Spleen (tissue), 7 donors: ENCODE data around the gene GJE1.

Experiments used
- POLR2A ChIP-seq, 3 donors: fragments of 450-650 bp; IDR thresholded peaks; one replicate each; pipeline ENCODE4 v1.5.1; 2017; ENCODE audit warnings: antibody characterized with exemption in 3 of 3, mild to moderate bottlenecking in 1 of 3
- TF ChIP-seq, protein P1 (sequence below), 11 experiments: fragments of 200-600 bp in 7 of 11; fragments of 450-650 bp in 4 of 11; sonication (generic) in 4 of 11; IDR thresholded peaks in 8 of 11; conservative IDR thresholded peaks in 3 of 11; 1 replicate in 7 of 11; 2 replicates in 4 of 11; pipeline versions ENCODE4 v1.4.0 to v1.8.0; 2016 to 2021; ENCODE audit warnings: antibody characterized with exemption in 11 of 11, inconsistent platforms in 4 of 11, mild to moderate bottlenecking in 1 of 11
- donor health status: DM: no; HTN: no; CAD: no; lungs with moderate emphysema.
- donor health status: DM: no; HTN: no; CAD: no.
- donor health status: DM: no; HTN: no; CAD: no.

DNA sequence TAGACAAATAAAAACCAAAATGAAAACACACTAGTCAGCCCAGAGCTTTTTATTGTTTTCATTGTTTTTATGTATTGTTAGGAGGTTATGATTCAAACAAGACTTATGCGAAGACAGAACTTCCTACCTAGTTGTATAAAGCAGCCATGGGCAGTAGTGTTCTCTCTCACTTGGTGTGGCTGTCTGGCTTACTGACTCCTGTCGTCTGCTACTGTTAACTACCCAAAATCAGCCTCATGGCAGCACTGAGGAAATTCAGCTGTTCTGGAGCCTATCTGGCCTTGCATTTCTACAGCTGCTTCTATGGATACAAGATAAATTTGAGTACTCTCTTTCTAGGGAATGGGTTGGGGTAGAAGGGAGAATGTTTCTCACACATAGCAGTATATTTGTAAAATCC, 34.8 kb downstream of the GJE1 start:
- TF ChIP-seq, protein P1, sequence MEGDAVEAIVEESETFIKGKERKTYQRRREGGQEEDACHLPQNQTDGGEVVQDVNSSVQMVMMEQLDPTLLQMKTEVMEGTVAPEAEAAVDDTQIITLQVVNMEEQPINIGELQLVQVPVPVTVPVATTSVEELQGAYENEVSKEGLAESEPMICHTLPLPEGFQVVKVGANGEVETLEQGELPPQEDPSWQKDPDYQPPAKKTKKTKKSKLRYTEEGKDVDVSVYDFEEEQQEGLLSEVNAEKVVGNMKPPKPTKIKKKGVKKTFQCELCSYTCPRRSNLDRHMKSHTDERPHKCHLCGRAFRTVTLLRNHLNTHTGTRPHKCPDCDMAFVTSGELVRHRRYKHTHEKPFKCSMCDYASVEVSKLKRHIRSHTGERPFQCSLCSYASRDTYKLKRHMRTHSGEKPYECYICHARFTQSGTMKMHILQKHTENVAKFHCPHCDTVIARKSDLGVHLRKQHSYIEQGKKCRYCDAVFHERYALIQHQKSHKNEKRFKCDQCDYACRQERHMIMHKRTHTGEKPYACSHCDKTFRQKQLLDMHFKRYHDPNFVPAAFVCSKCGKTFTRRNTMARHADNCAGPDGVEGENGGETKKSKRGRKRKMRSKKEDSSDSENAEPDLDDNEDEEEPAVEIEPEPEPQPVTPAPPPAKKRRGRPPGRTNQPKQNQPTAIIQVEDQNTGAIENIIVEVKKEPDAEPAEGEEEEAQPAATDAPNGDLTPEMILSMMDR (IDR thresholded peaks at IDR 0.05 in 8 of 11, conservative IDR thresholded peaks at IDR 0.05 in 3 of 11) = no peak
- TF ChIP-seq POLR2A (IDR thresholded peaks at IDR 0.05) = no peak
